Daoy (cell line): ENCODE measurements around the gene DPYSL5. TPM values are rescaled to one million over a fixed set of nuclear protein-coding genes. Genes with fewer than 3 reads are reported as not detected.
"Not testable (repeated sequence)": the region's sequence is repeated elsewhere in the genome, so short reads cannot be mapped to it uniquely, and the experiment has no call there.

Experiments used
- DNase-seq: peaks from one replicate; pipeline ENCODE4 v3.0.0-alpha.2; 2015; ENCODE audit warnings: low read depth
- total RNA-seq: library from RNA; depleted of rRNA; stranded (reverse); fragments of >200 nt; shearing (Covaris generic); gene quantifications from 2 replicates; pipeline ENCODE4 v1.2.3, GENCODE V29; 2014

Gene DPYSL5
- total RNA-seq, 1 experiment from 2014 or later = 1.9 TPM

DNA sequence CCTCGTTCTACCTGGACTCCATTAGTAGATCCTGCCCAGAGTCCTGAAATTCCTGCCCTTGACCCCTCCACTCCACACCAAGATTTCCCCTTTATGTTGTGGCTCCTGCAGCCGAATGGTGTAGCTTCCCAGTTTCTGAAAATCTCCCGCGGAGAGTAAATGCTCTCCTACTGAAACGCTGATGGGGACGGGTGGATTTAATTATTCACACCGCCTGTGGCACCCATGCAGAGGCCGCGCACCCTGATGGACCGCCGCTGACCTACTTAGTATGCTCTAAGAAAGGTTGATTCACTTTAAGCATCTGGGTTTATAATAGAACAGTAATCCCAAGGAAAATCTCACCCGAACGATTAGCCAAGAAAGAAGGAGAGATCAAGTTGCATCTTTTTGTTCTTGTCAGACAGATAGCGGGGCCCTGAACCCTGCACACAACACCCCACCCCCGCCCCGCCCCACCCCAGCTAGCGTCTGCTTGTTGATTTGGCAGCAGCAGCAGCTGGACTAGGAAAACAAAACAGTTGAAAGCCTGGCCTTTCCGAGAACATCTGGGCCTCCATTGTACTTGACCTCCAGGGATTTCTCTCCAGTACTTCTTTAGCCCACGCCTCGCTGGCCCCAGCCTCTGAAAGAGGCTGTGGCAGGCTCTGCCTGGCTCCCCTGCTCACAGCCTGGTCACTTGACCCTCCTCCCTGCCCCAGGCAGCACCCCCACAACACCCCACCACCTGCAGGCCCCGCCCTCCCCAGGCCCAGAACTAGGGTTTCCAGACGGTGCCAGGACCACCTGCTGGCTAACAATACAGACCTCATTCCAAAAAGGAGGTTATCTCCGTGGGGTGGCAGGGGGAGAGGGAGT, 53.6 kb downstream of the DPYSL5 start:
- no peak for DNase-seq

DNA sequence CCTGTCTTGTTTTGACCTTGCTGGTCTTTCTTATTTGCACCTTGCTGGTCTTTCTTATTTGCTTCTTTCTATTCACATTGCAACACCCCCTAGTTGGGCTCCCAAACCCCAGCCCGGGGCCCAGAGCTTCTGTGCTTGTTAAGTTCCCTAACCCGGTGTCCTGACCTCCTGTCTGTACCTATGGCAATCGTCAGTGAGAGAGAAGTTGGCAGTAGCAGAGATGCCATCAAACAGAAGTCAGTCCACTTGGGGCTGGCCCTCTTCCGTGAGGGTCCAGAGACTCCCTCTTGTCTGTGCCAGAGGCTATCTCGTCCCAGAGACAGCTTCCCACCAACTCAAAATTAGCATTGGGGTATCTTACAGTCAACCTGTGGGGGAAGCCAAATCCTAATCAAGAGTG, 55.7 kb downstream of the DPYSL5 start:
- DNase-seq = no peak

DNA sequence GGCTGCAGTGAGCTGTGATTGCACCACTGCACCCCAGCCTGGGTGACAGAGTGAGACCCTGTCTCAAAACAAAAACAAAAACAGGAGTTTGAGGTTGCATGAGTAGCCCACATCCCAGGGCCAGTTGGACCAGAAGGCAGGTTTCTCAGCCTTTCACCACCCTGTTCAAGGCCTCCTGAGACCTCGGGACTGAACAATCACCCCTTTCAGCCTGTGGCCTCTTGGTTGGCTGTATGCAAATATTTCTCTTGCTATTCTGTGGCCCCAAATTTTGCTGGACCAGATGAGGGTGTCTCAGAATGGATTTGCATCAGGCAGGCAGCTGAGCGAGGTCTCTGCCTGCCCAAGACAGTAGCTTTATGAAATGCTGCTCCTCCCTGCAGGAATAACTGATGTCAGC, 56.9 kb downstream of the DPYSL5 start:
- no peak for DNase-seq

DNA sequence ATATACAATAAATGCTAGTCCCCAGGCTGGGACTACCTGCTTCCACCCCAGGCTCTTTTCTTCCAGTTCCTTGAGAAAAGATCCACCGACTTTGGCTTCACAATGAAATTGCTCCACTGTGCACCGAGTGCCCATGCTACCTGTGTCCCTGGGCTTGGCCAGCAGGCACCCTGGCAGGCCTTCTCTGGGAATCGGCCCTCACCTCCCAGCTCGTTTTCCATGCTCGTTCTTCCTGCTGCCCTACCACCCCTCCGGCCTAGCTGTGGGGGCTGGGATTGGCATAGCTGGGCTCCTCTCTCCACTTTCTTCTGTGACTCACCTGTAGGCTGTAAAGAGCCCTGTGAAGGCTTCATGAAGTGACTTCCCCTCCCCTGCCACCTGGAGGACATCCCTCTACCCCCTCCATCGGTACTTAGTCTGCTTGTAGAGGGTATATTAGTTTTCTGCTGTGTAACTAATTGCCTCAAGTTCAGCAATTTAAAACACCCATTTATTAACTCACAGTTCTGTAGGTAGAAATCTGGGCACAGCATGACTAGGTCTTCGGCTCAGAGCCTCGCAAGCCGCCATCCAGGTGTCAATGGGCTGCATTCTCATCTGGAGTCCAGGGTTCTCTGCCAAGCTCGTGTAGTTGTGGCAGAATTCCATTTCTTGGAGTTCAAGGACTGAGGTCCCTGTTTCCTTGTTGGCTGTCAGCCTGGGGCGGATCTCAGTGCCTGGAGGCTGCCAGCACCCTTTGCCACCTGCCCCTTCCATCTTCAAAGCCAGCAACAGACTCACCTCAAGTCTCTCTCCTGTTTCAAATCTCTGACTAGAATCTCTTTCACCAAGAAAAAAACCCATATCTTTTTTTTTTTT, 57.6 kb downstream of the DPYSL5 start:
- peak; percentile 19 for DNase-seq

DNA sequence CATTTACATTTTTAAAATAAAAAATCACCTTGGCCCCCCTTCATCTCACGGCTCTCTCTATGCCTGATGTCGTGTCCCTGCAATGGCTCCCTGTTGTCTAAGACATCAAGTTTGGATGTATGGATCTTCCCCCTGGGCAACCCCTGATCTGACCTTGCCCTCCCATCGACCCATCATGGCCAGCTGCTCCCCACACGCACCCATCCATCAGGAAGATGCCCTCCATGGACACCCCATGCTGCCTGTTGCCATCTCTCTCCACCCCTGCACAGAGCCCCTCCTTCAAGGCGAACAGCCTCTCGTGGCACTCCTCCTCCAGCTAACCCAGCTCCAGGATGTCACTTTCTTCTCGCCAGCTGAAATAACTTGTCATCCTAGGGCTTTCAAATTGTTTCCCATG, 59.5 kb downstream of the DPYSL5 start:
- no peak for DNase-seq

DNA sequence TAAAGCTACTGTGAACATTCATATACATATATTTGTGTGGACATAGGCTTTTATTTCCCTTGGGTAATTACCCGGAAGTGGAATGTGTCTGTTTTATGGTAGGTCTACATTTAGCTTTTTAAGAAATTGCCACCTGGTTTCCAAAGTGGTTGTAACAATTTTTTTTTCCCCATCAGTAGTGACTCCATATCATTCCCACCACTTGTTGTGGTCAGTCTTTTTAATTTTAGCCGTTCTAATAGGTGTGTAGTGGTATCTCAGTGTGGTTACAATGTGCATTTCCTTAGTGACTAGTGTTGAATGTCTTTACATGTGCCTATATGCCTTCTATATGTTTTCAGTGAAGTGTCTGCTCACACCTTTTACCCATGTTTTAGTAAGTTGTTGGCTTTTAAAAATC, 62.2 kb downstream of the DPYSL5 start:
- DNase-seq = no peak

DNA sequence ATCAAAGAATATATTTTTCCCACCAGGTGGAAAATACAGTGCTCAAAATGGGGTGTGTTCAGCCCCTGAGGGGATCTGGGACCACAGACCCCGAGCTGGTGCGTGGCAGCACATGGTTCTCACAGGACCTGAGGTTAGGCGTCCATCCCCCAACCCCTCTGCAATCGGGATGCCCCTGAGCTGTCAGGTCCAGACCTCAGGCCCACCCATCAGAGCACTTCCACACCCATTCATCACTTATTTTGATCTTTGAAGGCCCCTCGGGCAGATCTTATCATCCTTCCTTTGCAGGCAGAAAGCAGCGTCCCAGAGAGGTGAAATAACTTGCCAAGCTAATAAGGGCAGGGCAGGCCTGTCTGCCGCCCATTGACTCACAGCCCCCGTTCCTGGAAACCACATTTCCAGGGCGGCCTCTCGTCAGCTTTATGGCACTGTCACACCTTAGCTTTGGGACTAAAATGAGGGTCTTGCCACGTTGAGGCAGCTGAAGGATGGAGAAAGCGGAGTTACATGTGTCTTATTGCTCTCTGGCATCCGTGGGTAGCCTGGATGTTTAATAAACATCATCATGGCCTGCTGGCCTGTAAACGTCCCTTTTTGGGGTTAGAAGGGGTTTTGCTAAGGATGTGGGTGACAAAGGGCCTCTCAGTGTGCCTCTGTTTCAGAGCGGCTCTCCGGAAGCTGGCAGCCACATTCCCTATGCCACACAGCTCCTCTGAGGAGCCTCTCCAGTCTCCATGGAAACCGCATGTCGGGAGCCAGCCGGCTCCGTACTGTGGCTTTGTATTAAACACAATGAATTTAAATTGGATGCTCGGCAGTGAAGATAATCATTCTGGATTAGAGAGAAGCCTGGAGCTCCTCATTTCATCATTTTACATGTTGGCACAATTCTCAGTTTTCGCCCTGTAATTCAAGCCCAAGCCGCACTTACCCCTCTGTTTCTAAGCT, 64.3 kb downstream of the DPYSL5 start:
- DNase-seq = peak; percentile 37

DNA sequence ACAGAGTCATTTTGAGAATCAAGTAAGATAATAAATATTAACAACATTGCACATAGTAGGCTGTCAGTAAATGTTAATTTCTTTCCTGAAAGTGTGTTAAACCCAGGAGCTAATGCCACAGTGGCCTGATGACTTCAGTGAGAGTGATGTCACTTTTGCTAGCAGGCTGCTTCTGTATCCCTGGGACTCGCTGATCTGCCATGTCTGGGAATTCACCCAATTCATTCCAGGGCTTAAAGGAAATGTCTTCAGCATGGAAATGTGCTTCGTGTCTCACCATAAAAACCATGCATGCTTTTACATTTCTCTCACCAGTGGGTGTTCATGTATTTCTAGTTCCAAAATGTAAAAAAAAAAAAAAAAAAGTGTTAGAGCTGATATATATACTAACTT, 65.7 kb downstream of the DPYSL5 start:
- peak; percentile 15 for DNase-seq

DNA sequence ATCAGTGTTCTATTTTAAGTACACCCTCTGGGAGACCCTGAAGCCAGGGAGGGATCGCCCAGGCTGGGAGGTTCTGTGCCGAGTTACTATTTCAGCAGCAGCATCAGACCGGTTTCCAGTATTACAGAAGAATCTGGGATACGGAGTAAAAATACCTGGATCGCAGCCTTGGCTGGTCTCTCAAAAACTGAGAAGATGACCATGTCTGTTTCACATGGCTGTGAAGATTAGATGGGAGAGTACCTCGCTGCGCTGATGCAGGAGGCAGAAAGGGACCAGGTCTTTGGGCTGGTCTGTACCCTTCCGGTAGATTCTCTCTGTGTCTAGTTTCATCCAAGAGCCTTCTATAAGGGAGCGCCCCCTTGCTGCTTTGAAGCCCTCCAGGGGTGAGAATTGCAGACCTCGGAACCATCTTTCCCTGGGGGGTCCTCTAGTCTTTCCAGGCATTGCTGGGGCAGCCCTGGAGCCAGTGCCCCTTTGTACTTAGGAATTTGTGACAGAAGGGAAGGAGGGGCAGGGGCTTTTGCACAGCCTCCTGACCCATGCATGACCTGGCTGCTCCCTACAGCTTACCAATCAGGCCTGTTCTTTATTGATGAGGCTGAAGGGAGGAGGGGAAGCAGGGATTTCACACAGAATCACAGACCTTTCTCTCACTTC, 66.2 kb downstream of the DPYSL5 start:
- no peak for DNase-seq

DNA sequence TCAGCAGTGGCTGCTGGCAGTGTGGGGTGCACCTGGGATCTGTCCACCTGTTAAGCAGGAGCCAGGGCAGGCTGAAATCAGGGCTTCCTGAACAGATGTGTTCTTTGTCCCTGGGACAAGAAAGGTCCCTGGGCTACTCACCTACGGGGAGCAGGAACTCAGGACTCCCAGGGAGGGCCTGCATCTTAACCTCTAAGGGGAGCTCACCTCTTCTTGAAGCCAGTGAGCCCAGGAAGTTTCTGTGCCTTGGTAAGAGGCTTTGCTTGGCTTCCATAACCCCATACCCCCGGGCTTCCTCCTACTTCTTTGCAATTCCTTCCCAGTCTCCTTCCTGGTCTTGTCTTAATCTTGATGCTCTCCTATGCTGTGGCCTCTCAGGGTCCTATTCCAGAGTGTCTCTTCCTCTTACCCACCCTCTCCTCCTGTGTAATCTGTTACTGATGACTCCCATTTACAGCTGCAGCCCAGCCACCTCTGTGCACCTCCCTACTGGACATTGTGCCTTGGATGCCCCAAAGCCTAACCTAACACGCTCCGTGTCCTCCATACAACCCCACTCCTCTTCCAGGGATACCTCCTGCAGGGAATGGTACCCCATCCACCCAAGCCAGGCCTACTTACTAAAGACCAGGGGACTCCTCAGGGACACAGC, 66.9 kb downstream of the DPYSL5 start:
- DNase-seq = no peak

DNA sequence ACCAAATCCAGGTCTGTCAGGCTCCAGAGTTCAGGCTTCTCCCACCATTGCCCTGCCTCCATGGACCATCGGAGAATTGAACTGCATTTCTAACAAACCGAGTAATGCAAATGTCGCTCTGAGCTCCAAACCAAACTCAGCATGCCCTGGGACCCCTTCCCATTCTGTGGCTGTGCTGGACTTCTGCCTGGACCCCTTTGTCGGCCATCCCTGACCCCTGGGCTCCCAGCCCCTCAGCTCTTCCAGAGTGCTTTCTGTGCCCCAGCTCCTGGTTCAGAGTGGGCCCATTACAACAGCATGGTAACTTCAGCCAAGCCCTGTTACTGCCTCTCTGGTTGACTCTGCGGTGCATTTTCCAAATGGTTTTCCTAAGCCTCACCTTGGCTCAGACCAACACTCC, 67.4 kb downstream of the DPYSL5 start:
- DNase-seq = no peak

DNA sequence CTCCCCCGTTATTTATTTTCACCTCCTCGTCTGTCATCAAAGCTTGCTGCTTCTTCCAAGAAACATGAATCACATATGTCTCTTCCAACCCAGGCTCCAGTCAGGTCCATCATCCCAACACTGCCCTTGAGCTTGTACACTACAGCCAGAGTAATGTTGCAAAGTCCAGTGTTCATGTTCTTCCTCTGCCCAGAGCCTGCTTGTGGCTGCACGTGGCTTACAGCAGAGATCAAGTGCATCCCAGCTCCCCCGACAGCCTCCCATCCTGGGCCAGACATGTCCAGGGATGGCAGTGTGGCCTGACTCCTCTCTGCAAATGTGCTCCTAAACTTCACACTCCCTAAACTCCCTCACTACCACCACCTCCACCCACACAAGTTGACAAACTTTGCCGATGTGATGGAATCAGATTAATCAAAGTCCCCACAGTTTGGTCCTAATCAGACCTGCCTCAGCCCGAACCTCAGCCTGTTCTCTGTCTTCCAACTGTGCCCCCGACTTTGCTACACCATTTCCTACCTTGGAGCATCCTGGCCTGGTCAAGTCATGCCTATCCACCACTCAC, 68.3 kb downstream of the DPYSL5 start:
- no peak for DNase-seq

DNA sequence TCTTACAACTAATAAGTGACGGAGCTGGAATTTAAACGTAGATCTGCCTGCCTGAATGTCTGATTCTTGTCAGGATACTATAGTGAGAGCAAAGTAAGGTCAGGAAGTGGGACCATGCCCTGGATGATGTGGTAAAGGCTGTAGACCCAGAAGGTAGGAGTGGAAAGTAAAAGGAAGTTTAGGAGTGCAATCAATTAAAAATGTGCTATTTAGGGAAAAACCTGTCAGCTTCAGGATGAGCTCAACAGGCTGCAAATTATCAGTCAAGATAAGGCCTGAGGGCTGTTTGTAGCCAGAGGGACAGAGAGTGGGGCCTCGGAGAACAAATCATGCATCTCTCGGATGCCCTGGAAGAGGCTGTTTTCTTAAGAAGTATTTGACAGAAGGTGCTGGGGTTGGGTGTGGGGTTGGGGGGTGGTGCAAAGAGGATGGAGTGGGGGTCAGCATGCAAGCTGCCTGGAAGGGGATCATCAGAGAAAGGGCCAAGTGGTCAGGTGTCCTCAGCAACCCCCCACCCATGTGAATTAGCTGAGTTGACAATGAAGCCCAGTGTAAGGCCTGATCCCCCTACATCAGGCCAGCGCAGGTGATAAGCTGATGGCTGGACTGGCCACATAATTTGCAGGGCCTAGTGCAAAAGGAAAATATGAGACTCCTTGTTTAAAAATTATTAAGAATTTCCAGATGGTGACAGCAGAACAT, 69.4 kb downstream of the DPYSL5 start:
- no peak for DNase-seq

DNA sequence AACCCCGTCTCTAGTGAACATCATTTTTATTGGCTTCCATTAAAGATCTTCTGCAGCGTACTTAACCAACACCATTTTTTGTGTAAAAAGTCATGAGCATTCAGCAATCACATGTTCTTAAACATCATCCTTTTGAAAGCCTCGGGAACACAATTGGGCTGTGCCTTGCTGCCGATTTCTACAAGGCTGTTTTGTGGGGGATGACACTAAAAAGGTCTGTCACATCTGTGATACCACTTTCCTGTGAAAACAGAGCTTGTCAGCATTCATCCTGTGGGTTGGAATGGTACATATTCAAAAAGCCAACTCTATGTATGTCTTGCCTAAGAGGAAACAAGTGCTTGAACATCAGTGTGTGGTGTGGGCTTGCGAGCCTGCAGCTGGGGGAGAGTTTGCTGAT, 73.4 kb downstream of the DPYSL5 start:
- no peak for DNase-seq

DNA sequence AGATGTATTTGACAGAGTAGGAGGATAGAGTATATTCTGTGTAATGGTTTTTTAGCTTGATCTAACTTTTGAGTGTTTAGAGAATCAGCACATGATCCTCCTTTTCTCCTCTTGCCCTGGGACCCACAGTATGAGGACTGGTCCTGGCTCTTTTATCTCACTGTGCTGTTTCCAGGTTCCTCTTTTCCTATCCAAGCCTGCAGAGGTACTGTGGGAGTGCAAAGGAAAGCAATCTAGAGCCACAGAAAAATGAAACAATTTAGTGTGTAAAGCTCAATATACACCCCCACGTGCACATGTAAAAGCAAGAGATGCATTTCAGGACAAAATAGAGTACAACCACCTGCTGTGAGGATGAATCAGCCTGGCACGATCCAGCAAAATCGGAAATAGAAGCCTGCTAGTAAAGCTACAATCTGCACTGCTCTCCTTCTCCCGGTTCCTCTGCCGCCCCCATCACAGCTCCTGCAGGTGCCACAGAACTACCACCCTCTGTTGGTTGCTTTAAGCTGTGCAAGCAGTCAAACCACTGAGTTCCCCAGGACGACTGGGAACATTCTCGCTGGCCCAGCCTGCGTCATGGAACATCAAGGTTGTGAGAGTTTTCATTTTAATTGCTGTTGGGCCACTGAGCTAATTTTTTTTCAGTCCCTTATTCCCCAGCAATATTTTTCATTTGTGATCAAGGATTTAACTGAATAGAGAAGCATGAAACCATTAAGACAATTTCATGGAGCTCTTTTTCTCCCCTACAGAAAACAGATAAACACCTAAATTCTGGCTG, 74.7 kb downstream of the DPYSL5 start:
- peak; percentile 71 for DNase-seq

DNA sequence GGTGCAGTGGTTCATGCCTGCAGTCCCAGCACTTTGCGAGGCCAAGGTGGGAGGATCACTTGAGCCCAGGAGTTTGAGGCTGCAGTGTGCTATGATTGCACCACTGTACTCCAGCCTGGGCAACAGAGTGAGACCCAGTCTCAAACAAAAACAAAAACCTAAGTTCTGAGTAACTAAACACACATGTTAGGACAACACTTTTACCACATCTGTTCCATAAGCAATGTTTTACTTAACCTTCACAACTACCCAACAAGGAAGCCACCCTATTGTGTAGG, 75.2 kb downstream of the DPYSL5 start:
- DNase-seq = not testable (repeated sequence)

DNA sequence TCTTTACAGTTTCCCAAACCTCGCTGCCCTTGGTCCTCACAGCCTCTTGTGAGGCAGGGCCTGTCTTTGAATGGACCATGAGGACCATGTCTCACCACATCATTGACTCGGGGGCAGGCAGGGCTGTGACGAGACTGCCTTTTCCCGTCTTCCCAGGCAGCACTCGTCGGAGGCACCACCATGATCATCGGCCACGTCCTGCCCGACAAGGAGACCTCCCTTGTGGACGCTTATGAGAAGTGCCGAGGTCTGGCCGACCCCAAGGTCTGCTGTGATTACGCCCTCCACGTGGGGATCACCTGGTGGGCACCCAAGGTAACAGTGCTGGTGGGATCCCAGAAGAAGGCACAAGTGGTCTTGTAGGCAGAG, 76.8 kb downstream of the DPYSL5 start:
- no peak for DNase-seq

DNA sequence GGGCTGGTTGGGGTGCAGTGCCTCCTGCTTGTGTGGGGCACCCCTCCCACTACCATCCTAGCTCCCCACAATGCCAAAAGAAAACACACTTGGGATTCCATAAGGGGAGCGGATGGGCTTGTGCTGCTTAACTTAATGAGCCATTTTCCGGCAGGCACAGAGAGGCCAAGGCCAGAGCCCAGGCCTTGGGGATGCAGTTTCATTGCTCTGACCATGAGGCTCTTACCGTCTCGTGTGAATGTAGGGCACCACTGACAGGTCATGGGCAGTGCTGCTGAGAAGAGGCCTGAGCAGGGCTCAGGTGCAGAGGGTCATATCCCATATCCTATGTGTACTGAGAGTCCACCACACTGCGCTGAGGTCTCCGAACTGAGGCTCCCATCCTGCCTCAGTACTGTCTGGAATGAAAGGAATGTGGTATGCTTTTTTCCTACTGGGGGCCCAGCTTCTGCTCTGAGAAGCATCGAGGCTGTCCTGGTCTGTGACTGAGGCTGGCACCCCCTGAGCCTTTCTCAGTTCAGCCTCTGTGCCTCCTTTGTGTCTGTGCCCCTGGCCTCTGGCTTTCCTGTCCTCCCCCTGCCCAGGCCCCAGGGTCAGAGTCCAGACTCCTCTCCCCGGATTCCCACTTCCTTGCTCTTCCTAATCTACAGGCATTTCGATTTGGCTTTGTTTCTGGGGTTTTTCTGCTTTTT, 77.3 kb downstream of the DPYSL5 start:
- no peak for DNase-seq

DNA sequence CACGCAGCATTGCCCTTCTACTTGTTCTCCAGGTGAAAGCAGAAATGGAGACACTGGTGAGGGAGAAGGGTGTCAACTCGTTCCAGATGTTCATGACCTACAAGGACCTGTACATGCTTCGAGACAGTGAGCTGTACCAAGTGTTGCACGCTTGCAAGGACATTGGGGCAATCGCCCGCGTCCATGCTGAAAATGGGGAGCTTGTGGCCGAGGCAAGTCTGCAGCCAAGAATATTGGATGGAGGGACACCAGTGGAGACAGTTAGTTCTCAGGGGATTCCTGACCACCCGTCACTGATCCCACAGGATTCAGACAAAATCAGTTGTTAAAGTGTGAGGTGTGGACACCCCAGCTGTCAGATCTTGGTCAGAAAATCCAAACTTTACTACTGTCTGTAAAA, 79.3 kb downstream of the DPYSL5 start:
- DNase-seq = no peak
